ENCODE results near the gene ALDH1A2.

GRCh38 chr15:58078591-58078990, 13.1 kb upstream of the ALDH1A2 start:
- TF ChIP-seq CTCF (IDR thresholded peaks at IDR 0.05; ENCODE audit: low read depth, low read length) = no peak
- no peak for TF ChIP-seq EZH2phosphoT487 (IDR thresholded peaks at IDR 0.05; ENCODE audit: low read depth)

Data from OCI-LY3 (cell line).